Measurements from ENCODE around the gene IL4R.

Gene IL4R

GRCh38 chr16:27303256-27304100 lies 10.3 kb upstream of the IL4R start:
- H3K4me3 ChIP-seq (ENCODE audit: low read depth, low read length): no peak overlapping the region
- no peak for DNase-seq (ENCODE audit: low read depth)
- no peak for TF ChIP-seq CTCF (IDR thresholded peaks at IDR 0.05; ENCODE audit: low read depth, low read length, missing control alignments)

GRCh38 chr16:27304102-27304501 lies 9.7 kb upstream of the IL4R start:
- no peak for DNase-seq (ENCODE audit: low read depth)
- H3K4me3 ChIP-seq (ENCODE audit: low read depth, low read length): no peak overlapping the region
- no peak for TF ChIP-seq CTCF (IDR thresholded peaks at IDR 0.05; ENCODE audit: low read depth, low read length, missing control alignments)

- DNase-seq (ENCODE audit: low read depth): no peak
- no peak for TF ChIP-seq CTCF (IDR thresholded peaks at IDR 0.05; ENCODE audit: low read depth, low read length, missing control alignments)
- H3K4me3 ChIP-seq (ENCODE audit: low read depth, low read length): no peak overlapping the region
These were observed 8.7 kb upstream of the IL4R start for GRCh38 chr16:27304881-27305745.

- DNase-seq (ENCODE audit: low read depth): no peak
- no peak for TF ChIP-seq CTCF (IDR thresholded peaks at IDR 0.05; ENCODE audit: low read depth, low read length, missing control alignments)
- no peak overlapping the region for H3K4me3 ChIP-seq (ENCODE audit: low read depth, low read length)
These were observed 7.8 kb upstream of the IL4R start for GRCh38 chr16:27305839-27306442.

GRCh38 chr16:27308792-27309191 lies 5.0 kb upstream of the IL4R start:
- no peak for TF ChIP-seq CTCF (IDR thresholded peaks at IDR 0.05; ENCODE audit: low read depth, low read length, missing control alignments)
- no peak for DNase-seq (ENCODE audit: low read depth)
- H3K4me3 ChIP-seq (ENCODE audit: low read depth, low read length): no peak overlapping the region

GRCh38 chr16:27310576-27311447 lies 3.0 kb upstream of the IL4R start:
- no peak for DNase-seq (ENCODE audit: low read depth)
- no peak for TF ChIP-seq CTCF (IDR thresholded peaks at IDR 0.05; ENCODE audit: low read depth, low read length, missing control alignments)
- no peak overlapping the region for H3K4me3 ChIP-seq (ENCODE audit: low read depth, low read length)
